ENCODE results near the gene LARP7. TPM values are rescaled to one million over a fixed set of nuclear protein-coding genes. Genes with fewer than 3 reads are reported as not detected.

Gene LARP7
- total RNA-seq, 1 donor from 2014 or later, result 57.8 TPM

DNA sequence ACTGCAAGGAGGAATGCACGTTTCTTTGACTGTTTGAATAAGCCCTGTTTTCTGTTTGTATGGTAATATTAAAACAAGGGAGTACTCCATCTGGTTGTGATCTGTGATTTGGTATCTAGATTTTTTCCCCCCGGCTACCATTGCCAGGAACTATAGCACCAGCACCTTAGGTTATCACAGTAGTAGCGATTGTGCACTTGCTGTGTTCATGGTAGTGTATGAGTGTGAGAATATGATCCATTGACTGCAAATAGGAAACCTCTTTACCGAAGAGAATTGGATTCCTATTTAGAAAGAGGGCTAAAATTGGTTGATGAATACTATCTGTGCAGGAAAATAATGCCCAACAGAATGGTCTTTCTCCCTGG, 69.9 kb downstream of the LARP7 start:
- POLR2A ChIA-PET, result no interaction called here
- DNase-seq (no peak), ATAC-seq (ENCODE audit: low read depth) (no peak)
- Mint-ChIP-seq H3K27ac (no peak overlapping the region), H3K4me1 (peaks cover 18% of the 10 kb centered on the region), H3K27me3 (peaks cover 42% of the 10 kb centered on the region), H3K9me3 (no peaks in the 10 kb centered on the region), H3K4me3 (peak overlapping the region; percentile 86), H3K36me3 (ENCODE audit: low read depth) (peaks cover 4% of the 10 kb centered on the region)
- TF ChIP-seq, protein P1, sequence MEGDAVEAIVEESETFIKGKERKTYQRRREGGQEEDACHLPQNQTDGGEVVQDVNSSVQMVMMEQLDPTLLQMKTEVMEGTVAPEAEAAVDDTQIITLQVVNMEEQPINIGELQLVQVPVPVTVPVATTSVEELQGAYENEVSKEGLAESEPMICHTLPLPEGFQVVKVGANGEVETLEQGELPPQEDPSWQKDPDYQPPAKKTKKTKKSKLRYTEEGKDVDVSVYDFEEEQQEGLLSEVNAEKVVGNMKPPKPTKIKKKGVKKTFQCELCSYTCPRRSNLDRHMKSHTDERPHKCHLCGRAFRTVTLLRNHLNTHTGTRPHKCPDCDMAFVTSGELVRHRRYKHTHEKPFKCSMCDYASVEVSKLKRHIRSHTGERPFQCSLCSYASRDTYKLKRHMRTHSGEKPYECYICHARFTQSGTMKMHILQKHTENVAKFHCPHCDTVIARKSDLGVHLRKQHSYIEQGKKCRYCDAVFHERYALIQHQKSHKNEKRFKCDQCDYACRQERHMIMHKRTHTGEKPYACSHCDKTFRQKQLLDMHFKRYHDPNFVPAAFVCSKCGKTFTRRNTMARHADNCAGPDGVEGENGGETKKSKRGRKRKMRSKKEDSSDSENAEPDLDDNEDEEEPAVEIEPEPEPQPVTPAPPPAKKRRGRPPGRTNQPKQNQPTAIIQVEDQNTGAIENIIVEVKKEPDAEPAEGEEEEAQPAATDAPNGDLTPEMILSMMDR (IDR thresholded peaks at IDR 0.05), result no peak
- CTCF ChIA-PET, result no interaction called here
- intact Hi-C loops (cut with micrococcal nuclease), result no loop called here

Other genes with a start within 250 kb of the LARP7 start
- gene NEUROG2, start 121.0 kb upstream of the LARP7 start, total RNA-seq, result not detected in 2 replicates
- 12.3 and 13.7 TPM in 2 replicates for gene ZGRF1, start 234 bp upstream of the LARP7 start, total RNA-seq

Data from activated B cell treated with CpG ODN at 0.5 μM for 24 hours (primary cell).